Upper lobe of left lung (tissue), 6 donors: ENCODE data around the gene TKFC. TPM values are rescaled to one million over a fixed set of nuclear protein-coding genes. Genes with fewer than 3 reads are reported as not detected.
A peak's percentile ranks its signal among the peaks of the same experiment; 100 is the strongest.

ENCODE experiments used
- ATAC-seq, 2 donors: fragments of 200-7000 bp; cut with Tn5 transposase; one replicate each; pipeline ENCODE4 v1.9.1; 2022; ENCODE audit warnings: mild to moderate bottlenecking in 2 of 2, moderate library complexity in 2 of 2; ENCODE audit not compliant: low FRiP score in 2 of 2
- DNase-seq, 2 donors: peaks; one replicate each; pipeline ENCODE4 v3.0.0-alpha.2; 2019 to 2020
- H3K27ac ChIP-seq, 4 donors: fragments of 200-600 bp; sonication (generic); one replicate each; pipeline ENCODE4 v1.5.1; 2016 to 2019
- H3K27me3 ChIP-seq, 4 donors: fragments of 200-600 bp; sonication (generic); one replicate each; pipeline ENCODE4 v1.5.1; 2017 to 2019
- H3K36me3 ChIP-seq, 4 donors: fragments of 200-600 bp; sonication (generic); one replicate each; pipeline ENCODE4 v1.5.1; 2016 to 2019
- H3K4me1 ChIP-seq, 4 donors: fragments of 200-600 bp; sonication (generic); one replicate each; pipeline ENCODE4 v1.5.1; 2018 to 2019
- H3K4me3 ChIP-seq, 4 donors: fragments of 200-600 bp; sonication (generic); one replicate each; pipeline ENCODE4 v1.5.1; 2017 to 2019; ENCODE audit warnings: mild to moderate bottlenecking in 2 of 4, moderate library complexity in 1 of 4
- H3K9me3 ChIP-seq, 4 donors: fragments of 200-600 bp; sonication (generic); one replicate each; pipeline ENCODE4 v1.5.1; 2018 to 2019
- EP300 ChIP-seq, 4 donors: sonication (generic); formaldehyde crosslinking; IDR thresholded peaks; one replicate each; pipeline ENCODE4 v1.5.1; 2017; ENCODE audit warnings: antibody characterized with exemption in 4 of 4, control low read depth in 2 of 4
- POLR2A ChIP-seq, 4 donors: fragments of 450-650 bp; IDR thresholded peaks; one replicate each; pipeline ENCODE4 v1.5.1; 2016 to 2017; ENCODE audit warnings: antibody characterized with exemption in 4 of 4, mild to moderate bottlenecking in 2 of 4
- POLR2AphosphoS5 ChIP-seq, 2 donors: sonication (generic); formaldehyde crosslinking; IDR thresholded peaks; one replicate each; pipeline ENCODE4 v1.5.1; 2017; ENCODE audit warnings: antibody characterized with exemption in 2 of 2
- WGBS, 2 donors: methylation state at CpG; one replicate each; pipeline ENCODE4 v1.1.5; 2017 to 2018; 5-methylcytosine and 5-hydroxymethylcytosine counted together
- total RNA-seq, 6 donors: library from RNA; depleted of rRNA in 4 of 6; stranded (reverse); fragments of >200 nt in 4 of 6; gene quantifications; one replicate each; pipeline versions ENCODE4 v1.1.0 to v1.2.1, GENCODE V29; 2016 to 2021
- TF ChIP-seq, protein P1 (sequence below), 6 experiments: fragments of 450-650 bp in 4 of 6; fragments of 200-600 bp in 2 of 6; sonication (generic) in 2 of 6; IDR thresholded peaks; one replicate each; pipeline ENCODE4 v1.5.1; 2016 to 2019; ENCODE audit warnings: antibody characterized with exemption in 6 of 6
- donor health status: DM: no; HTN: no; CAD: no; lungs with moderate emphysema.
- donor health status: DM: no; HTN: yes; CAD: no; lungs with severe emphysema.

Gene TKFC
- total RNA-seq, 6 donors from 2014 or later, result 26.4 to 75.4 (median 36.1) TPM

- 95 to 96% methylated on average over 23 to 29 of the region's 29 CpGs for WGBS, 2 donors
- Histone ChIP-seq H3K27ac (peak overlapping the region in 2 of 4 donors; percentile 17 to 49), H3K4me1 (no peaks in the 10 kb centered on the region), H3K9me3 (no peaks in the 10 kb centered on the region), H3K4me3 (no peak overlapping the region), H3K27me3 (no peaks in the 10 kb centered on the region), H3K36me3 (peaks cover 0 to 48% (median 29%) of the 10 kb centered on the region in 4 donors)
- ATAC-seq, result no peak
- TF ChIP-seq POLR2A (IDR thresholded peaks at IDR 0.05) (no peak), EP300 (IDR thresholded peaks at IDR 0.05) (no peak), POLR2AphosphoS5 (IDR thresholded peaks at IDR 0.05) (no peak)
- TF ChIP-seq, protein P1, sequence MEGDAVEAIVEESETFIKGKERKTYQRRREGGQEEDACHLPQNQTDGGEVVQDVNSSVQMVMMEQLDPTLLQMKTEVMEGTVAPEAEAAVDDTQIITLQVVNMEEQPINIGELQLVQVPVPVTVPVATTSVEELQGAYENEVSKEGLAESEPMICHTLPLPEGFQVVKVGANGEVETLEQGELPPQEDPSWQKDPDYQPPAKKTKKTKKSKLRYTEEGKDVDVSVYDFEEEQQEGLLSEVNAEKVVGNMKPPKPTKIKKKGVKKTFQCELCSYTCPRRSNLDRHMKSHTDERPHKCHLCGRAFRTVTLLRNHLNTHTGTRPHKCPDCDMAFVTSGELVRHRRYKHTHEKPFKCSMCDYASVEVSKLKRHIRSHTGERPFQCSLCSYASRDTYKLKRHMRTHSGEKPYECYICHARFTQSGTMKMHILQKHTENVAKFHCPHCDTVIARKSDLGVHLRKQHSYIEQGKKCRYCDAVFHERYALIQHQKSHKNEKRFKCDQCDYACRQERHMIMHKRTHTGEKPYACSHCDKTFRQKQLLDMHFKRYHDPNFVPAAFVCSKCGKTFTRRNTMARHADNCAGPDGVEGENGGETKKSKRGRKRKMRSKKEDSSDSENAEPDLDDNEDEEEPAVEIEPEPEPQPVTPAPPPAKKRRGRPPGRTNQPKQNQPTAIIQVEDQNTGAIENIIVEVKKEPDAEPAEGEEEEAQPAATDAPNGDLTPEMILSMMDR (IDR thresholded peaks at IDR 0.05), result no peak
- DNase-seq, result peak in 1 of 2 donors; percentile 53
These were observed 11.0 kb downstream of the TKFC start for GRCh38 chr11:61343792-61344745.

GRCh38 chr11:61345170-61345610 is 12.2 kb downstream of the TKFC start:
- Histone ChIP-seq H3K36me3 (peaks cover 0 to 55% (median 36%) of the 10 kb centered on the region in 4 donors), H3K27me3 (no peaks in the 10 kb centered on the region), H3K4me1 (no peaks in the 10 kb centered on the region), H3K27ac (peak overlapping the region in 3 of 4 donors; percentile 17 to 60 (median 49)), H3K4me3 (no peak overlapping the region), H3K9me3 (no peaks in the 10 kb centered on the region)
- TF ChIP-seq EP300 (IDR thresholded peaks at IDR 0.05), result no peak
- ATAC-seq, result peak in 1 of 2 donors; percentile 18
- 76% methylated on average over 3 of the region's 4 CpGs; no CpG with 5 or more reads in 1 of the 2 donors for WGBS, 2 donors
- no peak for DNase-seq

DNA sequence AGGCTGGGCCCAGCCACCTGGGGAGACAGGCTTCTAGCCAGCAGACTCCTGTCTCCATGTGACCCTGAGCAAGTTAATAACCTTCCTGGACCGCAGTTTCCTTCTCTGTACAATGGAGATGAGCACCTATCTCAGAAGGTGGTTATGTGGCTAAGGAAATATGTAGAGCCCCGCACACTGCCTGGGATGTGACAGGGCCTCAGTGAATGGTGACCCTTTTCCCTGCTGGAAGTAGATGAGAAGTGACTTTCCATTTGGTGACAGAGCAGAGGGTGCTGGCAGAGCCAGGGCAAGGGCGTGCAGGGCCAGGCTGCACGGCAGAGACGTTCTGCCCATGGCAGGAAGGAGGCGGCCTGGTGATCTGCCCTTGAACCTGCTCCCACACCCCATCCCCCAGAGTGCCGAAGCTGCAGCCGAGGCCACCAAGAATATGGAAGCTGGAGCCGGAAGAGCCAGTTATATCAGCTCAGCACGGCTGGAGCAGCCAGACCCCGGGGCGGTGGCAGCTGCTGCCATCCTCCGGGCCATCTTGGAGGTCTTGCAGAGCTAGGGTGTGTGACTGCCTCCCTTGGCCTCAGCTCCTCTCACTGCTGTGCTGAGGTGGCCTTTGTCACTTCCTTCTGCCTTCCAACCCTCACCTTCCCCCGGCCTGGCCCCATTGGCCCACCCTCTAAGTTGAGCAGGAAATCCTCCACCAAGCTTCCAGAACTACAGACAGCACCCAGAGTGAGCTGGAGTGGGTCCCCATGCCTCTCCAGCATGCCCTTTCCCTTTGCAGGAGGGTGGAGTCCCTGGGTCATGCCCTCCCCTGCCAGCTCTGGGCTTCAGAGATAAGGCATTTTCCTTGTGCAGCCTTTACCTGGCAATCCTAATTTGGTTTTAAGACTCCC is 13.2 kb downstream of the TKFC start:
- WGBS, 2 donors, result 83% methylated on average over 7 to 14 of the region's 14 CpGs
- no peak for ATAC-seq
- no peak for TF ChIP-seq EP300 (IDR thresholded peaks at IDR 0.05)
- TF ChIP-seq POLR2AphosphoS5 (IDR thresholded peaks at IDR 0.05), result no peak
- TF ChIP-seq, protein P1 (IDR thresholded peaks at IDR 0.05), result no peak
- no peak for TF ChIP-seq POLR2A (IDR thresholded peaks at IDR 0.05)
- Histone ChIP-seq H3K36me3 (peaks cover 0 to 64% (median 44%) of the 10 kb centered on the region in 4 donors), H3K4me3 (no peak overlapping the region), H3K4me1 (no peaks in the 10 kb centered on the region), H3K27ac (peak overlapping the region in 2 of 4 donors; percentile 49 to 60), H3K9me3 (no peaks in the 10 kb centered on the region), H3K27me3 (no peaks in the 10 kb centered on the region)
- DNase-seq, result no peak

- peak overlapping the region in 2 of 4 donors; percentile 51 to 56 for H3K27ac ChIP-seq
- no peaks in the 10 kb centered on the region for H3K4me1 ChIP-seq
- ATAC-seq (no peak), DNase-seq (peak in 1 of 2 donors; percentile 57)
- TF ChIP-seq, protein P1 (IDR thresholded peaks at IDR 0.05), result peak in 2 of 6 experiments; percentile 7 to 13
- TF ChIP-seq EP300 (IDR thresholded peaks at IDR 0.05) (no peak), POLR2A (IDR thresholded peaks at IDR 0.05) (peak in 1 of 4 donors; percentile 27), POLR2AphosphoS5 (IDR thresholded peaks at IDR 0.05) (no peak)
- H3K27me3 ChIP-seq, result no peaks in the 10 kb centered on the region
- 66 to 74% methylated on average over 11 of the region's 11 CpGs for WGBS, 2 donors
- H3K36me3 ChIP-seq, result peaks cover under 1 to 73% (median 54%) of the 10 kb centered on the region in 4 donors
- no peak overlapping the region for H3K4me3 ChIP-seq
- no peaks in the 10 kb centered on the region for H3K9me3 ChIP-seq
These were observed 15.0 kb downstream of the TKFC start for GRCh38 chr11:61347916-61348461.
